Activated T-cell treated with anti-CD3 and anti-CD28 coated beads for 24 hours (primary cell): Measurements from ENCODE around the gene STAM.

Experiments
- DNase-seq: peaks from one replicate; pipeline ENCODE4 v3.0.0-alpha.2; 2020; ENCODE audit warnings: low read depth

STAM gene

DNA sequence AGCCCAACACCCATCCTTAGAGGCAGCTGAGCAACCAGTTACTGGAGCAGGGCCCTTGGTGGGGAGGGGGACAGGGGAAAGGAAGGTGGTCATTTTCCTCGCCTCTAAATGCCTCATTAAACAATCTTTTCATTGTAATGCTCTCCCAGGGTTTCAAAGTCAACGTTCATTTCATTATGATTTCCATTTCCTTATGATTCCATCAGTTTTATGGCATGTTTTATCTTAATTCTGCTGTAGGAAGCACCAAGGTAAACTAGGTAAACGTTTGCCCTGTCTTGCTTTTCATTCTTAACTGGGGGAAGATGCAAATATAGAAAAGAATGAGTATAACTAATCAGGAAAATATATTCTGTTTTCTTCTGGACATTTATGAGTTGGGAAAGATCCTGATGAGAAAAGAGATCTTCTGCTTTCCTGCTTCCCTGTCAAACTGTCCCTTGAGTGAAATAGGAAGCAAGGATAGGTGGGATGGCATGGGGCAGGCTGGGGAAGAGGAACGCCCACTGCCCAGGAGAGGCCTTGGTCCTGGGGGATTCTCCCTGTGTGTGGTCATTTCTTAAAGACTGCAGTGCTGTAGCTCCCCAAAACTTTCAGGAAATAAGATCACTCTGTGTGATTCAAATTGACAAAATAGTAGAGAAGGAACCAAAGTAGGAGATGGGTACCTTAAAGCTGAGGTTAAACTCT lies 87.5 kb downstream of the STAM start:
- no peak for DNase-seq

DNA sequence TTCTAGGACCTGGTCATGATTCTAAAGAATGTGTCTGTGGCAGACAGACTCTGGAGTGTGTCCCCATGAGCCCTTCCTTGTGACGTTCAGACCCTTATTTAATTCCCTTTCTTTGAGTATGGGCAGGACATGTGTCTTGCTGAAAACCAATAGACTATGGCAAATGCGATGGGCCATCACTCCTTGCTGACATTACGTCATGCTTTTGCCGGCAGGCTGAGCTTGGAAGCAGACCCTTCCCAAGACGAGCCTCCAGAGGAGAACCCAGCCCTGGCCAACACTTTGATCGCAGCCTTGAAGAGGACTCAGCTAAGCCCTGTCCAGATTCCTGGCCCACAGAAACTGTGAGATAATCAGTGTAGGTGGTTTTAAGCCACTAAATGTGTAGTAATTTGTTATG lies 89.7 kb downstream of the STAM start:
- DNase-seq: no peak

DNA sequence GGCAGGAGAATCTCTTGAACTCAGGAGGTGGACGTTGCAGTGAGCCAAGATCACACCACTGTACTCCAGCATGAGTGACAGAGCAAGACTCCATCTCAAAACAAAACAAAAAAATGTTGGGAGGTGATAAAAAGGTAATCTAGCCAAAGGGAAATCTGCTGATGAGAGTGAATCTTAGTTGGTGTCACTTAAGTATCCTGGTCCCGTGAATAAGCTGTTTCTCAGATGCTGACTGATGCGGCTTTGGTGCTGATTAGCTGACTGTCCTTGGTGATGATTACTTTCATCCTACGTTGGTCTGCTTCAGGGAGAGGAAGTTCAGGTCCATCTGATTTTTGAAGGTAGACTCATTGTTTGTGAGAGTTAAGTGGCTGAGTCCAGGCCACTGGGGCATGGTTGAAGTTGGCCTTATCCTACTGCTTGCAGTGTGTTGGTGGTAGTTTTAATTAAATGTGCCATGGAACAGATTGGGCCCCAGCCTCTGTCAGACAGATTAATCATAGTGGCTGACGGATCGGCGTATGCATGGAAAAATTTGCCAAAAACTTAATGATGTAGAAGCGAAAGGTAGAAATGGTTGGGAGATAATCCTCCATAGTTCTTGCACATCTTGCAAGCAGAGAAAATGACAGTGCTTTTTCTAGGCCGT lies 90.6 kb downstream of the STAM start:
- DNase-seq: no peak

DNA sequence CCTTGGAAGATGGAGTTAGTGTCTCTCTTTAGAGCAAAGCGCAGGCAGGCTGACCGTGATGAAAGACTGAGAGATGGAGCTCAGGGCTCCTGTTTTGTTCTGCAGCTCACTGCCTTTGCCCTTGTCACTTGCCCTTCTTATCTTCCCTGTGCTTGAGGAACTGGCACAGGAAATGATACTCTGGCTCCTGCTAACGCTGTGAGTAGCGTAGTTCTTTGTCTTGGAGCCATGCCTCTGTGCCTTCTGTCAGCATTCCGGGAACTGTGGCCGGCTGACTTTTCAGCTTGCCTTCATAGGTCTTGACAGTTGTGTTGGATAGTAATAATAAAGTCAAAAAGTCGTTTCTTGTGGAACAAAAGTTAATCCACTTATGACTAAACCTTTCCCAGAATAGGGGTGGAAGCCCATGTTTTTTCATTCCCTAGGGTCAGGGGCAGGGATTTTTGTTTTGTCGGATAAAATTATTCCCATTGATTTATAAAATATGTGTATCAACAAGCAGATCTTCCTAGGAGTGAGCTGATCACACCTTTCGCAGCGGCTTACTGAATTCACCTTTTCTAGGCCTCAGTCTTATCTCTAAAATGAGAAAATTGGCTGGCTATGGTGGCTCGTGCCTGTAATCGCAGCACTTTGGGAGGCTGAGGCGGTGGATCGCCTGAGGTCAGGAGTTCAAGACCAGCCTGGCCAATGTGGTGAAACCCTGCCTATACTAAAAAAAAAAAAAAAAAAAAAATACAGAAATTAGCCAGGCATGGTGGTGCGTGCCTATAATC lies 91.4 kb downstream of the STAM start:
- DNase-seq: no peak

DNA sequence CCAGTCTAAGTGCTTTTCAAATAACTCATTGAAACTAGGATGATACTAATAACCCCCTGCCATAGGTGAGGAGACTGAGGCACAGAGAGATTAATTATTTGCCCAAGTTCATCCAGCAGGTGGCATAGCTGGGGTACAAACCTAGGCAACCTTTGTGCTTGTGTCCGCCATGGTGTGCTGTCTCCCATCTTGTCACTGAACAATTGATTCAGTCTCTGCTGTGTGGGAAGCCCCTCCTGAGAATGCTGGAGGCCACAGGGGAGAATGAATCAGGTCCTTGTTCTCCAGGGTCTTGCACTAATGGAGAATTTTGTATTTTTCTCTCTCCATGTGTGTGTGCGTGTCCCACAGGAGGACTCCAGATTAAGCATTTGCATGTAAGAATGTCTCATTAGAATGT lies 92.3 kb downstream of the STAM start:
- DNase-seq: no peak

DNA sequence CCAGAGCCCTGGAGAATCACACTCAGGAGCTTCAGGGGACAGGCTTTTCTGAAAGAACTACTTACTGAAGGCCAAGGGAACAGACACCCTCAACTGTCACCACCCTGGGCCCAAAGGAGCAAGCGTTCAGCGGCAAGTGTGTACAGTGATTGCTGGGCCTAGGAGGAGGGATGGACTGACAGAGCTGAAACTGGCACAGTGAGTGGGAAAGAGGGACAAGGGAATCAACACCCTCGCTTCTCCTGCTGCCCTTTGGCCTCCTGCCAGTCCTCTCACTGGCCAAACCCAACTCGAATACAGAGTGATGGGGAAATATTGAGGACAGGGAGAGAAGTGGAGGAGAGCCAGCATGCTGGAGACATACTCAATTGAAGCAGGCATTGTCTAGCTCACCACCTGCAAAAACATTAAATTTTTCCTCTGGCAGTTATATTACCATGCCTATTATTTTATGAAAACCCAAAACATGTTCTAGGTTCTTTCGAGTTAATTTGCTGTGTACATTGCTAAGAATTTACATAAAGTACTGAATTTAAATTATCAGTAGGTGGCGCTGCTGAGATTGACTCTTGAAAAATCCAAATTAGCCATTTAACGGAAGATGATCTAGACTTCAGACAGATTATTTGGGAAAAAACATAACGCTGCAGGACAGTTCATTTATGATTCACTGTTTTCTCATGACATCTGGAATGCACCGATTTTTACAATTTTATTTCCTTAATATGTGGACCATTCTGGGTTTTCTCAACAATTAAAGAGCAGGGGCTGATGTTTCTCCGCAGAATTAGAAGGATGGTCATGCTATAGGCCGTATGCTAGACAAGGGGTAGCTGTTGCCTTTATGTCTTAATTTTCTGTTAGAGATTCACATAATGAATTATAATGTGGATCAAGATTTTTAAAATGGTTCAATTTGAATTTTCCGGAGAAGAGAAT lies 93.3 kb downstream of the STAM start:
- no peak for DNase-seq

DNA sequence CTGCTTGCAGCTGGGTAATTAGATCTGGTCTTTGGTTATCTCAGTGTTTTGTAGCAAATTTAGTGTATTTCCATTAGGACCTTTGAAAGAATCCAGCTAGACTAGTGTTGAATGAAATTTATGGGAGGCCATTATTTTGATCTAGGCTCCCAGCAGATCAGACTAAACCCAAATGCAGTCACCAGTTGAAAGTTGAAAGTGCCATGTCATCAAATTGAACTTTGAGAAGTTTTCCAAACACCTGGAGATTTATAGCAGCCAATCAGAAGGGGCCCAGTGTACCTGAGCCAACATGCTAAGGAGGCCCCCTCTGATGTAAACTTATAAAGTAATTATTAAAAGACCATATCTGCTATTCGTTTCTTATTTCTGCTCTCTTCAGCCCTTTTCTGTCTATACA lies 96.7 kb downstream of the STAM start:
- no peak for DNase-seq

DNA sequence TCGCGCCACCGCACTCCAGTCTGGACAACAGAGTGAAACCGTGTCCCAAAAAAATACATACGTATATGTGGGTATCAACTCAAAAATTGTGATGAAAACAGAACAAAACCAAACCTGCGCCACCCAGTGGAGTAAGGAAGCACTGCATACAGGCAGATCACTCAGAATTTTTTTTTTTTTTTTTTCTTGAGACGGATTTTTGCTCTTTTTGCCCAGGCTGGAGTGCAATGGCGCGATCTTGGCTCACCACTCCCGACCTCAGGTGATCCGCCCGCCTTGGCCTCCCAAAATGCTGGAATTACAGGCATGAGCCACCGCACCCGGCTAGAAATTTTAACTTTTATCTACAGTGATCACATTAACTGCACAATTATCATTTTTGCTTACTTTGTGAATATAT lies 99.0 kb downstream of the STAM start:
- peak; percentile 59 for DNase-seq

DNA sequence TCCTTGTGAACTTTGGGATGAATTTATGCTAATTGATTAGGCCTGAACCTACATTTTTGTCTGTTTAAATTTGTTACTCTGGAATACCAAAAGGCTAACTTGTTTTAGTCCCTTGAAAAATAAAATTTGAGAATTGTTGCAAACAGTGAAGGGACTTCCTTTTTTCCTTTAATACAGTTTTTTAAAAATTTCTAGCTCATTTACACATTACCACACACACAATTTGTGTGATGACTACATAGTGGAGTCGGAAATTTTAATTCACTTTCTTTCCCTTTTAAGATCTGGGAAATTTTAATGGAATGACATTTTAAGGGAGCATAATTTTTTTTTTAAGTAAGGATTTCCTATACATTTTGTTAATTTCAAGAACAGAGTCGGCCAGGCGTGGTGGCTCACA lies 99.5 kb downstream of the STAM start:
- no peak for DNase-seq

DNA sequence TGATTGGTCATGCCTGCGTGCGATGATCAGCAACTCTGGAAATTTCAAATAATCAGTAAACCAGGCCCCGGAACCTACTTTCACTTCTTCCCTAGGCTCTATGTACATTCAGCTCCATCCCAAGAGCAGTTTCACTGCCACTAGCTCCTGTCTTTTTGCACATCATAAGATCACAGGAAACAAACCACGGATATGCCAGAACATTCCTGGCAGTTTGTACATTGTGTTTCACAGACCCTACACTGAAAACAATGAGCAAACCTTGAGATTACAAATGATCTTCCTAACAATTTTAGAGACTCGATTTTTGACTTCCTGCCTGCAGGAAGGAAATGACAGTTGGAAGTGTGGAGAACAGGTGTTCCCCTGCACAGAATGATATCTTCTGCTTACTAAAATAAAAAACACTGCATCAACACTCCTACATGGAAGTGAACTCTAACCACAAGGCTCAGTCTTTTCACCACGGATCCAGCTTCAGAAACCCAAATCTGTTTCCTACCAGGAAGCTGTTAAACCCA lies 100.5 kb downstream of the STAM start:
- no peak for DNase-seq

DNA sequence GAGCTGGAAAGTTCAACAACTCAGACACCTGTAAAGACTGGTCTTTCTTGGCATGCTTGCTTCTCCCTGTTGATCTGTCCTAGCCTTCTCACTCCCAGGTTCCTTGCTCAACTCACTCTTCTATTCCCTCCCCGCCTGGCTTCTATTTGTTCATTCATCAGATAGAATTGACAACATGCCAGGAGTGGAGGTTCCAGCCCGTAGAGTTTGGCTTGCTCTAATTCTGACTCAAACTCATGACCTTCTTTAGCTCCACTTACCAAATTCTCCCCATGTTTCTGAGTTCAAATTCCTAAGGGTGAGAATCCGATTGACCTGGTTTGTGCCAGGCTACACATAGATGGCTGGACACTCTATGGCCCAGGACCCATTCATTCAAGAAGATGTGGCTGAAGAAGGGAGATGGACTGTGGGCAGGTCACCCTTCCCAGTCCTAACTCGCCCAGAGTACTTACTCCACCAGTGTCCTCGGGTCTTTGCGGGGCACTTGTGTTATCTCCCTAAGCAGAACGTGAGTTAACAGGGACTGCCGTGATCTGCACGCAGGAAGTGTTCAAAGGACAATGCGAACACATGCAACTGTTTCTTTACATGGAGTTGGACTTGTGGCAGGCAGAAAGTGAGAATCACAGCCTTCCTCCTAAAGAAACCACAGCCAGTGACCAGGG lies 104.1 kb downstream of the STAM start:
- no peak for DNase-seq

DNA sequence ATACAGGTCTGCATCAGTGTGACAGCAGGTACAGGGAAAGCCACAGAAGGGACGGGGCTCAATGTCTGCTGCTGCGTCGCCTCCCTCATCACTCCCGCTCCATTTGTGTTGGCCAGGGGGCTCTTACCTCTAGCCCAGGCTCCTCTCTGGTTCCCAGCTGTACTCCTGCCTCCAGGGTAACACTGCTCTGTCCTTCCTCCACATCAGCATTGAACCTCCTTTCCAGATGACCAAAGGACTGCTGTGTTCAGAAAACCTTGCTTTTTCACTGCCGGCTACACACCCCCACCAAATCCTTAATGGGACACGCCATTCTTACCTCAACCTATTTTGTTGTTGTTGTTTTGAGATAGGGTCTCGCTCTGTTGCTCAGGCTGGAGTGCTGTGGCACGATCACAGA lies 105.9 kb downstream of the STAM start:
- no peak for DNase-seq

DNA sequence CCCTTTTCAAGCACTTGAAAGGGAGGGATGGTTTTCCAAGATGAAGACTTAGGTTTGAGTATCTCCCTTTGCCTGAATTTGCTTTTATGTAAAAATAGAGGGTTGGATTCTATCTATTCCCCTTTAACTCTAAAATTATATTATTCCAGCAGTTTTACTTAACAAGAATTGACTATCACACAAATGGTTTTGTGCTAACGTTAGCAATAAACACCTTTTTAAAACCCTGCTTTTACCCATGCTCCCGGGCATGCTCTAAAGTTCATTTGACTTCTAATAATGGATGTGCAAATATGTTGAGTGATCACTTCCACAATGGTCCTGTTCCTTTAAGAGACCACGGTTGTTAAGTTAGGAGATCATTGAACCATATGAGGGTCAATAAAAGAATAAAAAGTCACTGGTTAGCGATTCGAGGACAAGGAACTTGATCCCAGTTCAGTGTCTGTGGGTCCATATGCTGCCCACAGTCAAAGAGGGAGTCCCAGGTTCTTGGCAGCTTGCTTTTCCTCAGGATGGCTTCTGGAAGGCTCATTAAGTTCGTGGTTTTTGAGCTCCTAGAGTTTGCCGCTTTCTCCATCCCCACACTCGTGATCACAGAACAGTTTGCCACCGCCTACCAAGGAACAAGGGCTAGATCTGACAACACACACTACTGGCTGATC lies 108.0 kb downstream of the STAM start, which contains the start of gene TMEM236:
Gene TMEM236 (plus strand): TSS at position 421 of the 665 bp plus-strand sequence. CDS start 95 bp downstream, at position 516.
- no peak for DNase-seq

DNA sequence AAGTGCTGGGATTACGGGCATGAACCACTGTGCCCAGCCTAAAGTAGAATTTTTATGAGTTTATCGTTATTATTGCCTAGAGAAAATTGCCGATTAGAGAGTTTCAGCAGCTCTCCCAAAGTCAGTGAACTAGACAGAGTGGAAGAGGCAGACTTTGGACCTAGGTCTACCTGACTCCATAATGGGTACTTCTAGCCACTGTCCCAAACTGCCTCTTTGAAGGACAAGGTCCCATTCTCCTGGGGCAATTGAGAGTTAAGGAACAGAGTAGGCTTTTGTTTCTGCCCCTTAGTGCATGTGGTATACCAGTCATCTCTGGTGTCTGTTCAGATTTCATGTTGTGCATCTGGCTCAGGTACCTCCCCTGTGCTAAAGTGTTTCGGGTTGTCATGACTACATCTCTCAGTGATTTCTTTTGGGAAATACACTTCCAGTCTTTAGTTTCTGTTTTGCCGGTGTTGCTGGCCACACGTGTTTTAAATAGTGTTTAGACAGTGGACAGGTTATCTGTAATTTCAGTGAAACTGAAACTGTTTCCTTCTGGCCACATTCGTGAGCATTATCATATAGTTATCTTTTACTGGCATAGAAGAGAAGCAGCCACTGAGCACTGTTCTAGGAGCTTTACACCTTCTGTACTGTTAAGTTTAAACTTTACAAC lies 112.7 kb downstream of the STAM start:
- no peak for DNase-seq

DNA sequence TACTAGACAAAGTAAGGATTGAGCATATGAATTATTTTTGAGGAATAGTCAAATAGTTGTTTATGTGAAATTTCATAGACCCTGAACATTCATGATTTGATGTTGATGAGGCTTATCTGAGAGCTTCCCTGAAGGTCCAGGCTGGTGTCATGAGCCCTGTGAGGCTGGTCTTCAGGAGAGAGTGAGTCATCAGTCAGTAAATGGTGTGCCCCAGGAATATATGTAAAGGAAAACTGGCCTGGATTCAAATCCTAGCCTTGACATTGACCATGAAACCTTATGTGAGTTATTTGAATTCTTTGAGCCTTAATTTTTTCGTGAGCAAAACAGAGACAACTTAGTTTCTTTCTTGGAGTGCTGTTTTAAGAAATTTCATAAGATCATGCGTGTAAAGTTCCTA lies 114.2 kb downstream of the STAM start:
- no peak for DNase-seq

DNA sequence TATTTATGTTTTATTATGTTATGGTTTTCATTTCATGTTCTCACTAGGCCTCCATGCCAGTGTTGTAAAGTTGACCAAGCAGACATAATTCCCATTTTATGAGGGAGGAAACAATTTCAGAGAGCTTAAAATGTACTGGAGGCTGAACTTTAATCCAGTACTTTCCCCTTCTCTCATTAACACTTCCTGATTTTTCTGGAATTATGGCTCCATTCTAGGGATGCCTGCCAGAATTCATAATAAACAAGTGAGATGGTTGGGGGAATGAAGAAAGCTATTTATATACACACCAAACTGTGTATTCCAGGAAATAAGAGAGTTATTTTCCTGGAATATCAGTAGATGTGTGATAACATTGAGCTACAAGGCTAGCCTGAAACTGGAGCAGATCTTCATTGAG lies 114.9 kb downstream of the STAM start:
- DNase-seq: no peak

DNA sequence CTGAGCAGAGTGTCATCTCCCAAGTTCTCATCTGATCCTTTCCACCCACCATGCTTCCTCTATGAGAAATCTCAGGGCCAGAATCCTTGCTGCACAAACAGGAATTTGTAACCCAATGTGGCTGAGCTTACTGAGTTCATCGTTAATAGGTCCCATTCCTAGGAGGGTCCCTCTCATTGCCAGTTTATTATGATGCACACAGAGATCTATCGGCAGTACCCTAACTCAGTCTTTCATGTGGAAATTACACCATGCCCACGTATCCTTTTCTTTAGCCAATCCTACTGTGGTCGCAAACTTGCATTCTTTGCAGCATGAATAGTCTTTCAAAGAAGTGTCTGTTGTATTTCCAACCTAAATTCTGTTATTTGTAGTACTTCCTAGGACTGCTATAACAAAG lies 120.2 kb downstream of the STAM start:
- DNase-seq: no peak

DNA sequence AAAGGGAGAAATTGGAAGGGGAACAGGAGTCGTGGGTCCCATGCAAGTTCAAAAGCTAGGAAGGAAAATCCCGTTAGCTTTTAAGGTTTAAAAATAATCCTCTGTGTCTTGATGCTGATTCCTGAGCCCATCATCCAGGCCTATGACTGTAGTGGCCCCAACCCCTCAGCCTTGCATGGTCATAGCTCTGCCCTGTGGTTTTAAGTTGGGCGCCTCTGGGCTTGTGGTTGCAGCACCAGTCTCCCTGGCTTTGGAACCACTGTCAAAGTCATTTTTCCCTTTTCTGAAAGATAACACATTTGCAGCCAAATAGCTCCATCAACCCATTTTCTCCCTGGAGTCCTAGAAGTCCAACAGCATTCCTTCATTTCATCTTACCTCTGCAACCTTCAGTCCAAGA lies 121.7 kb downstream of the STAM start:
- no peak for DNase-seq
